ENCODE results near the gene TRMT61B. TPM values are rescaled to one million over a fixed set of nuclear protein-coding genes. Genes with fewer than 3 reads are reported as not detected.
A peak's percentile ranks its signal among the peaks of the same experiment; 100 is the strongest.

Gene TRMT61B
- polyA plus RNA-seq, 3 donors, result 6.7 to 10.2 (median 8.1) TPM

GRCh38 chr2:28905533-28905932 lies 35.4 kb upstream of the TRMT61B start:
- H3K4me3 ChIP-seq (replicated peaks in 1 of 3; ENCODE audit: low read depth in 2 of 3, low read length in 3 of 3), result no peak overlapping the region
- no peak overlapping the region for H3K4me2 ChIP-seq (replicated peaks; ENCODE audit: extremely low read depth, low read length, poor library complexity, severe bottlenecking)
- H3K27me3 Mint-ChIP-seq (ENCODE audit: low read depth in 3 of 3), result no peaks in the 10 kb centered on the region
- no peaks in the 10 kb centered on the region for H3K27me3 ChIP-seq (ENCODE audit: control insufficient read depth in 2 of 2, insufficient read depth in 2 of 2, low read length in 2 of 2)
- H3K9me3 Mint-ChIP-seq, result no peaks in the 10 kb centered on the region
- H4K20me1 ChIP-seq (ENCODE audit: insufficient read depth, low read length), result peaks cover 68% of the 10 kb centered on the region
- peaks cover 8% of the 10 kb centered on the region for H3K4me1 Mint-ChIP-seq
- peaks cover 70 to 88% of the 10 kb centered on the region in 2 donors for H3K36me3 ChIP-seq (replicated peaks in 1 of 2; ENCODE audit: control insufficient read depth in 1 of 2, insufficient read depth in 2 of 2, low read length in 2 of 2)
- 100% methylated on average over 2 of the region's 3 CpGs for WGBS (ENCODE audit: insufficient coverage)
- no peak overlapping the region for H2AFZ ChIP-seq (ENCODE audit: insufficient read depth, low read depth, low read length, poor library complexity, severe bottlenecking)
- peaks cover 66 to 74% of the 10 kb centered on the region in 2 donors for H3K36me3 Mint-ChIP-seq
- H3K27ac Mint-ChIP-seq, result peak overlapping the region in 2 of 7 donors; percentile 21 to 58
- no peak overlapping the region for H3K4me3 Mint-ChIP-seq
- H3K9me3 ChIP-seq (replicated peaks in 1 of 2; ENCODE audit: control insufficient read depth in 1 of 2, insufficient read depth in 1 of 2, low read length in 2 of 2), result no peaks in the 10 kb centered on the region
- DNase-seq, result no peak
- no peak overlapping the region for H3K27ac ChIP-seq (ENCODE audit: low read depth in 1 of 2, low read length in 2 of 2)
- peaks cover 0 to 9% of the 10 kb centered on the region in 2 donors for H3K4me1 ChIP-seq (ENCODE audit: control insufficient read depth in 1 of 2, insufficient read depth in 2 of 2, low read length in 2 of 2)
- peaks cover 81% of the 10 kb centered on the region for H3K79me2 ChIP-seq (ENCODE audit: insufficient read depth, low read length)
- no peak overlapping the region for H3K9ac ChIP-seq (ENCODE audit: insufficient read depth, low read length, poor library complexity, severe bottlenecking)
- intact Hi-C loops (cut with micrococcal nuclease), result no loop called here
- no peak for TF ChIP-seq CTCF (IDR thresholded peaks at IDR 0.05)

GRCh38 chr2:28904802-28905457 lies 34.8 kb upstream of the TRMT61B start:
- no peaks in the 10 kb centered on the region for H3K27me3 Mint-ChIP-seq (ENCODE audit: low read depth in 3 of 3)

More at GRCh38 chr2:28904802-28905457, 34.8 kb upstream of the TRMT61B start:
- Histone ChIP-seq H3K4me3 (replicated peaks in 1 of 3; ENCODE audit: low read depth in 2 of 3, low read length in 3 of 3) (no peak overlapping the region), H3K36me3 (replicated peaks in 1 of 2; ENCODE audit: control insufficient read depth in 1 of 2, insufficient read depth in 2 of 2, low read length in 2 of 2) (peaks cover 67 to 84% of the 10 kb centered on the region in 2 donors), H4K20me1 (ENCODE audit: insufficient read depth, low read length) (peaks cover 75% of the 10 kb centered on the region), H3K4me2 (replicated peaks; ENCODE audit: extremely low read depth, low read length, poor library complexity, severe bottlenecking) (no peak overlapping the region), H3K4me1 (ENCODE audit: control insufficient read depth in 1 of 2, insufficient read depth in 2 of 2, low read length in 2 of 2) (peaks cover 0 to 9% of the 10 kb centered on the region in 2 donors), H3K79me2 (ENCODE audit: insufficient read depth, low read length) (peaks cover 83% of the 10 kb centered on the region), H2AFZ (ENCODE audit: insufficient read depth, low read depth, low read length, poor library complexity, severe bottlenecking) (no peak overlapping the region), H3K9ac (ENCODE audit: insufficient read depth, low read length, poor library complexity, severe bottlenecking) (no peak overlapping the region), H3K27ac (ENCODE audit: low read depth in 1 of 2, low read length in 2 of 2) (no peak overlapping the region), H3K9me3 (replicated peaks in 1 of 2; ENCODE audit: control insufficient read depth in 1 of 2, insufficient read depth in 1 of 2, low read length in 2 of 2) (no peaks in the 10 kb centered on the region), H3K27me3 (ENCODE audit: control insufficient read depth in 2 of 2, insufficient read depth in 2 of 2, low read length in 2 of 2) (no peaks in the 10 kb centered on the region)
- H3K4me1 Mint-ChIP-seq, result peaks cover 8% of the 10 kb centered on the region
- H3K9me3 Mint-ChIP-seq, result no peaks in the 10 kb centered on the region
- WGBS (ENCODE audit: insufficient coverage), result 80% methylated on average over 1 of the region's 2 CpGs
- TF ChIP-seq CTCF (IDR thresholded peaks at IDR 0.05), result no peak
- peak overlapping the region in 3 of 7 donors; percentile 30 to 61 (median 40) for H3K27ac Mint-ChIP-seq
- H3K4me3 Mint-ChIP-seq, result no peak overlapping the region
- intact Hi-C loops (cut with micrococcal nuclease), result no loop called here
- DNase-seq, result no peak
- peaks cover 61 to 69% of the 10 kb centered on the region in 2 donors for H3K36me3 Mint-ChIP-seq
